H1 (cell line): Measurements from ENCODE around the gene FKBP6. TPM values are rescaled to one million over a fixed set of nuclear protein-coding genes. Genes with fewer than 3 reads are reported as not detected.

ENCODE experiments used
- CTCF ChIA-PET: fragments of 300-600 bp; sonication (Branson Sonifier 250); formaldehyde crosslinking; loops from one replicate; lab custom pipeline; 2021; ENCODE audit not compliant: partially characterized antibody; lab: Charles Lee
- POLR2A ChIA-PET: fragments of 300-600 bp; sonication (Branson Sonifier 250); formaldehyde crosslinking; loops from one replicate; lab custom pipeline; 2021; ENCODE audit warnings: inconsistent platforms; ENCODE audit not compliant: partially characterized antibody; lab: Charles Lee
- DNase-seq, 2 experiments: peaks; one replicate each; pipeline versions ENCODE4 v3.0.0 to v3.0.0-alpha.2; 2010 to 2022; ENCODE audit warnings: low spot score in 2 of 2, low read depth in 1 of 2, mixed read lengths in 1 of 2
- FAIRE-seq: peaks from 2 replicates; lab custom pipeline; 2011; peaks lifted over from hg19 to GRCh38; lab: Jason Lieb, UNC
- H2AFZ ChIP-seq: 2 replicates; pipeline ENCODE4 v1.8.1; 2012; ENCODE audit warnings: low read length, inconsistent platforms
- H2AK5ac ChIP-seq: 2 replicates; pipeline ENCODE4 v1.6.1; 2013; ENCODE audit warnings: low read depth, low read length
- H2BK120ac ChIP-seq: replicated peaks from 2 replicates; pipeline ENCODE3; 2013; ENCODE audit warnings: low read depth, low read length, inconsistent platforms
- H2BK12ac ChIP-seq: 2 replicates; pipeline ENCODE4 v1.6.1; 2013; ENCODE audit warnings: low read depth, low read length
- H2BK15ac ChIP-seq: 2 replicates; pipeline ENCODE4 v1.6.1; 2013; ENCODE audit warnings: low read length
- H2BK20ac ChIP-seq: 2 replicates; pipeline ENCODE4 v1.6.1; 2013; ENCODE audit warnings: low read length
- H2BK5ac ChIP-seq: 2 replicates; pipeline ENCODE4 v1.6.1; 2013; ENCODE audit warnings: low read depth, low read length
- H3K14ac ChIP-seq: 2 replicates; pipeline ENCODE4 v1.6.1; 2013; ENCODE audit warnings: inconsistent platforms; ENCODE audit not compliant: insufficient read length
- H3K18ac ChIP-seq: 2 replicates; pipeline ENCODE4 v1.6.1; 2013; ENCODE audit warnings: low read length; ENCODE audit errors: extremely low read depth
- H3K23ac ChIP-seq: 2 replicates; pipeline ENCODE4 v1.6.1; 2013; ENCODE audit warnings: inconsistent platforms; ENCODE audit not compliant: insufficient read length
- H3K23me2 ChIP-seq: 2 replicates; pipeline ENCODE4 v1.6.1; 2013; ENCODE audit warnings: low read depth, low read length
- H3K27ac ChIP-seq: 2 replicates; pipeline ENCODE4 v1.6.1; 2011; ENCODE audit warnings: low read depth, low read length, inconsistent platforms
- H3K27me3 ChIP-seq, 4 experiments: replicated peaks in 1 of 4; 1 replicate in 1 of 4; 2 replicates in 3 of 4; pipeline versions ENCODE4 v1.6.1 to v1.8.1; 2011 to 2013; ENCODE audit warnings: low read length in 3 of 4, mild to moderate bottlenecking in 3 of 4, inconsistent platforms in 2 of 4, mixed read lengths in 2 of 4, moderate library complexity in 1 of 4; ENCODE audit not compliant: control insufficient read depth in 3 of 4, insufficient read depth in 3 of 4; ENCODE audit errors: extremely low read depth in 1 of 4
- H3K36me3 ChIP-seq, 4 experiments: 2 replicates each; pipeline versions ENCODE4 v1.6.1 to v1.8.1; 2011 to 2013; ENCODE audit warnings: mild to moderate bottlenecking in 4 of 4, low read length in 3 of 4, moderate library complexity in 2 of 4, control low read depth in 1 of 4, inconsistent platforms in 1 of 4; ENCODE audit not compliant: insufficient read depth in 4 of 4, control insufficient read depth in 2 of 4
- H3K4ac ChIP-seq: replicated peaks from 2 replicates; pipeline ENCODE3; 2013; ENCODE audit warnings: low read length, low read depth, mixed read lengths, inconsistent platforms; ENCODE audit not compliant: insufficient read length
- H3K4me1 ChIP-seq, 4 experiments: replicated peaks in 1 of 4; 1 replicate in 1 of 4; 2 replicates in 3 of 4; pipeline versions ENCODE4 v1.6.1 to v1.8.1; 2011 to 2013; ENCODE audit warnings: low read length in 3 of 4, inconsistent platforms in 2 of 4, mixed read lengths in 1 of 4; ENCODE audit not compliant: insufficient read depth in 4 of 4, control insufficient read depth in 3 of 4
- H3K4me2 ChIP-seq, 2 experiments: 2 replicates each; pipeline versions ENCODE4 v1.6.1 to v1.8.1; 2011 to 2013; ENCODE audit warnings: low read depth in 2 of 2, low read length in 2 of 2, control low read depth in 1 of 2, inconsistent platforms in 1 of 2, mild to moderate bottlenecking in 1 of 2; ENCODE audit not compliant: insufficient read depth in 1 of 2
- H3K4me3 ChIP-seq, 4 experiments: fragments of 200-600, 300-600 bp in 1 of 4; sonication (generic), shearing (Covaris generic), sonication (Bioruptor Twin) in 1 of 4; 2 replicates each; pipeline versions ENCODE4 v1.5.1 to v1.8.1; 2011 to 2016; ENCODE audit warnings: low read length in 4 of 4, low read depth in 3 of 4, control low read depth in 2 of 4, inconsistent platforms in 2 of 4, mild to moderate bottlenecking in 2 of 4, mixed read lengths in 1 of 4, moderate library complexity in 1 of 4; ENCODE audit not compliant: insufficient read depth in 2 of 4; ENCODE audit errors: extremely low read depth in 1 of 4
- H3K56ac ChIP-seq: replicated peaks from 2 replicates; pipeline ENCODE3; 2013; ENCODE audit warnings: low read depth, mild to moderate bottlenecking, mixed read lengths, low read length, inconsistent platforms; ENCODE audit not compliant: insufficient read length
- H3K79me1 ChIP-seq: 2 replicates; pipeline ENCODE4 v1.6.1; 2013; ENCODE audit warnings: low read depth, low read length, control low read depth
- H3K79me2 ChIP-seq, 2 experiments: 2 replicates each; pipeline versions ENCODE4 v1.6.1 to v1.8.1; 2012 to 2013; ENCODE audit warnings: low read length in 2 of 2, mild to moderate bottlenecking in 2 of 2, inconsistent platforms in 1 of 2; ENCODE audit not compliant: insufficient read depth in 2 of 2, control insufficient read depth in 1 of 2
- H3K9ac ChIP-seq, 4 experiments: replicated peaks in 1 of 4; 1 replicate in 1 of 4; 2 replicates in 3 of 4; pipeline versions ENCODE4 v1.6.1 to v1.8.1; 2011 to 2013; ENCODE audit warnings: low read depth in 3 of 4, low read length in 3 of 4, control low read depth in 2 of 4, mild to moderate bottlenecking in 2 of 4, moderate library complexity in 2 of 4, inconsistent platforms in 1 of 4; ENCODE audit errors: extremely low read depth in 1 of 4
- H3K9me3 ChIP-seq, 2 experiments: 2 replicates each; pipeline versions ENCODE4 v1.6.1 to v1.8.1; 2012 to 2013; ENCODE audit warnings: mild to moderate bottlenecking in 2 of 2, moderate library complexity in 2 of 2, control low read depth in 1 of 2, inconsistent platforms in 1 of 2, low read depth in 1 of 2, low read length in 1 of 2, mixed read lengths in 1 of 2; ENCODE audit not compliant: insufficient read depth in 2 of 2
- H4K20me1 ChIP-seq, 2 experiments: replicated peaks in 1 of 2; 2 replicates each; pipeline versions ENCODE3 to v1.8.1; 2011 to 2013; ENCODE audit warnings: inconsistent platforms in 2 of 2, low read length in 2 of 2, mild to moderate bottlenecking in 1 of 2; ENCODE audit not compliant: insufficient read depth in 2 of 2, control insufficient read depth in 1 of 2
- H4K5ac ChIP-seq: 2 replicates; pipeline ENCODE4 v1.6.1; 2013; ENCODE audit warnings: low read length, low read depth, mixed read lengths, inconsistent platforms; ENCODE audit not compliant: insufficient read length
- H4K8ac ChIP-seq: 2 replicates; pipeline ENCODE4 v1.8.0; 2013; ENCODE audit warnings: mild to moderate bottlenecking, moderate library complexity, low read length, inconsistent platforms; ENCODE audit not compliant: insufficient read depth; ENCODE audit errors: extremely low read depth
- H4K91ac ChIP-seq: replicated peaks from 2 replicates; pipeline ENCODE3; 2013; ENCODE audit warnings: low read length, mixed read lengths, inconsistent platforms; ENCODE audit not compliant: insufficient read length
- CTBP2 ChIP-seq: IDR thresholded peaks from 2 replicates; pipeline ENCODE4 v1.7.0; 2011; ENCODE audit warnings: borderline replicate concordance, mild to moderate bottlenecking, moderate library complexity, mixed read lengths, low read length; ENCODE audit not compliant: insufficient read depth, insufficient read length
- JUND ChIP-seq: IDR thresholded peaks from 2 replicates; pipeline ENCODE4 v1.6.1; 2011; ENCODE audit warnings: mild to moderate bottlenecking, improper control_type of control experiment, low read length
- RNF2 ChIP-seq: fragments of 200-900, 300-1000 bp; sonication (generic); IDR thresholded peaks from 2 replicates; pipeline ENCODE4 v1.7.1; 2016; ENCODE audit warnings: borderline replicate concordance, low read depth, mild to moderate bottlenecking, antibody characterized with exemption, low read length; ENCODE audit not compliant: poor library complexity, severe bottlenecking; ENCODE audit errors: missing control alignments
- WGBS, 2 experiments: shearing (Covaris generic) in 1 of 2; methylation state at CpG; one replicate each; pipeline versions ENCODE4 v1.1.6 to v1.1.7; 2013 to 2015; ENCODE audit warnings: low lambda C conversion rate in 2 of 2, mixed read lengths in 2 of 2, inconsistent platforms in 1 of 2, low coverage in 1 of 2, missing lambda C conversion rate in 1 of 2; ENCODE audit not compliant: insufficient replicate concordance in 2 of 2, insufficient coverage in 1 of 2, insufficient read length in 1 of 2; ENCODE audit errors: extremely low coverage in 1 of 2, missing lambda C conversion rate in 1 of 2; 5-methylcytosine and 5-hydroxymethylcytosine counted together
- polyA plus RNA-seq, 7 experiments: library from polyadenylated mRNA; depleted of rRNA in 3 of 7; stranded (reverse) in 5 of 7; unstranded in 2 of 7; fragments of >200 nt in 5 of 7; fragments of 200-250 nt in 2 of 7; gene quantifications; 1 replicate in 5 of 7; 2 replicates in 1 of 7; 4 replicates in 1 of 7; pipeline versions ENCODE4 v1.2.1 to v1.2.3, GENCODE V29; 2011 to 2013; ENCODE audit warnings: missing spikeins in 2 of 7, mixed read lengths in 2 of 7
- total RNA-seq: library from RNA; stranded (reverse); fragmentation: NEBNext Ultra II Directional; extraction: Animal tissue kit (Norgen Biotek cat#: 25700); gene quantifications from 2 replicates; pipeline ENCODE4 v1.2.1, GENCODE V29; 2021
- TF ChIP-seq, protein P1 (sequence below), 3 experiments: IDR thresholded peaks; 1 replicate in 2 of 3; 2 replicates in 1 of 3; pipeline versions ENCODE4 v1.5.1 to v1.6.1; 2011; ENCODE audit warnings: low read length in 3 of 3, mild to moderate bottlenecking in 3 of 3, inconsistent platforms in 2 of 3, low read depth in 1 of 3, moderate library complexity in 1 of 3; ENCODE audit not compliant: insufficient read depth in 1 of 3; ENCODE audit errors: control extremely low read depth in 1 of 3
- TF ChIP-seq, protein P2 (sequence below): IDR thresholded peaks from 2 replicates; pipeline ENCODE4 v1.6.1; 2012; ENCODE audit warnings: inconsistent platforms
- TF ChIP-seq, protein P3 (sequence below): IDR thresholded peaks from 2 replicates; pipeline ENCODE4 v1.6.1; 2012; ENCODE audit warnings: low read length, inconsistent platforms

FKBP6 gene
- total and polyA plus RNA-seq, 2 of the 8 experiments (the other 6 are each of a cell fraction or from before 2014, with no cell fraction given), result 0.14 to 0.19 TPM

DNA sequence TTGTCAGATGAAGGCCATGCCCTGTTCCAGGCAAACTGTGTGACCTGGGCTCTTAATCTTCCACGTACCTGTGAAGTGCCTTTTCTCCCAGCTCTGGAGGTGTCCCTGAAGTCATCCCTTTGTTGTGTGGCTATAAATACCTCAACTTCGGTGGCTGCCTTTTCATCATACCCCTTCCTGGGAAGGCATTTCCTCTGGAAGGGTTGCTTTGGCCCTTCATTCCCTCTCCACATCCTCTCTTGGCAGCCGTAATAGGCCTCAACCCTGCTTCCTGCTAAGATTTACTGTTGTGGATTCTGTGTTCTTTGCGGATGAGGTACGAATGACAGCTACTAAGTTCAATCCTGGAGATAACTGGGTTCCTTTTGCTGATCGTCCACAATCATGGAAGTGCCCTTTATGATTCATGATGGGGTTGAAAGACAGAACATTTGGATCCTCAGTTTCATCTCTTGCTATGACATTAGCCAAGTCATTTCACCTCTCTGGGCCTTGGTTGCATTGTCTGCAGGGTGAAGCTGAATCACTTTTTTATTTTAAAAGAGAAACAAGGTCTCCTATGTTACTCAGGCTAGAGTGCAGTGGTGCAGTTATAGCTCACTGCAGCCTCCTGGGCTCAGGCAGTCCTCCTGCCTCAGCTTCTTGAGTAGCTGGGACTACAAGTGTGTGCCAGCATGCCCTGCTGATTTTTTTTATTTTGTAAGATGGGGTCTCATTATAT lies 23.6 kb downstream of the FKBP6 start:
- Histone ChIP-seq H2BK12ac (no peak overlapping the region), H3K79me2 (no peaks in the 10 kb centered on the region), H3K9ac (no peak overlapping the region), H3K4me1 (peaks cover 0 to 9% (median 0%) of the 10 kb centered on the region in 4 experiments; a peak in 3 of 7 replicates), H2BK15ac (no peak overlapping the region), H3K4ac (no peak overlapping the region), H3K56ac (no peak overlapping the region), H3K14ac (no peak overlapping the region), H2BK5ac (no peak overlapping the region), H3K79me1 (no peaks in the 10 kb centered on the region), H4K8ac (no peak overlapping the region), H4K91ac (no peak overlapping the region), H3K27ac (no peak overlapping the region), H3K36me3 (no peaks in the 10 kb centered on the region), H3K27me3 (no peaks in the 10 kb centered on the region), H2AFZ (peak overlapping the region; percentile 60), H3K23ac (no peak overlapping the region), H4K5ac (no peak overlapping the region), H2BK120ac (no peak overlapping the region), H4K20me1 (no peaks in the 10 kb centered on the region), H3K18ac (no peak overlapping the region), H3K9me3 (no peaks in the 10 kb centered on the region), H3K4me2 (no peak overlapping the region), H3K4me3 (no peak overlapping the region), H2AK5ac (no peak overlapping the region), H3K23me2 (no peaks in the 10 kb centered on the region), H2BK20ac (no peak overlapping the region)
- 69% methylated on average over 6 of the region's 6 CpGs; no CpG with 5 or more reads in 1 of the 2 experiments for WGBS, 2 experiments
- DNase-seq (no peak), FAIRE-seq (peak; percentile 50)
- CTCF ChIA-PET, result interaction anchor here (1.6 to 3.7 kb wide), 2 partner anchors 9 to 11 kb away, joined by 5 to 22 read pairs; no protein-coding TSS in a partner anchor
- POLR2A ChIA-PET, result interaction anchor here (0.6 to 0.8 kb wide), 3 partner anchors 85 to 944 kb away, joined by 3 read pairs; partner anchors contain the start of gene BAZ1B
- TF ChIP-seq, protein P1, sequence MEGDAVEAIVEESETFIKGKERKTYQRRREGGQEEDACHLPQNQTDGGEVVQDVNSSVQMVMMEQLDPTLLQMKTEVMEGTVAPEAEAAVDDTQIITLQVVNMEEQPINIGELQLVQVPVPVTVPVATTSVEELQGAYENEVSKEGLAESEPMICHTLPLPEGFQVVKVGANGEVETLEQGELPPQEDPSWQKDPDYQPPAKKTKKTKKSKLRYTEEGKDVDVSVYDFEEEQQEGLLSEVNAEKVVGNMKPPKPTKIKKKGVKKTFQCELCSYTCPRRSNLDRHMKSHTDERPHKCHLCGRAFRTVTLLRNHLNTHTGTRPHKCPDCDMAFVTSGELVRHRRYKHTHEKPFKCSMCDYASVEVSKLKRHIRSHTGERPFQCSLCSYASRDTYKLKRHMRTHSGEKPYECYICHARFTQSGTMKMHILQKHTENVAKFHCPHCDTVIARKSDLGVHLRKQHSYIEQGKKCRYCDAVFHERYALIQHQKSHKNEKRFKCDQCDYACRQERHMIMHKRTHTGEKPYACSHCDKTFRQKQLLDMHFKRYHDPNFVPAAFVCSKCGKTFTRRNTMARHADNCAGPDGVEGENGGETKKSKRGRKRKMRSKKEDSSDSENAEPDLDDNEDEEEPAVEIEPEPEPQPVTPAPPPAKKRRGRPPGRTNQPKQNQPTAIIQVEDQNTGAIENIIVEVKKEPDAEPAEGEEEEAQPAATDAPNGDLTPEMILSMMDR (IDR thresholded peaks at IDR 0.05; ENCODE audit: control extremely low read depth in 1 of 3, insufficient read depth in 1 of 3, low read depth in 1 of 3, low read length in 3 of 3), result no peak
- TF ChIP-seq, protein P2, sequence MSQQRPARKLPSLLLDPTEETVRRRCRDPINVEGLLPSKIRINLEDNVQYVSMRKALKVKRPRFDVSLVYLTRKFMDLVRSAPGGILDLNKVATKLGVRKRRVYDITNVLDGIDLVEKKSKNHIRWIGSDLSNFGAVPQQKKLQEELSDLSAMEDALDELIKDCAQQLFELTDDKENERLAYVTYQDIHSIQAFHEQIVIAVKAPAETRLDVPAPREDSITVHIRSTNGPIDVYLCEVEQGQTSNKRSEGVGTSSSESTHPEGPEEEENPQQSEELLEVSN, result no peak
- TF ChIP-seq, protein P3, sequence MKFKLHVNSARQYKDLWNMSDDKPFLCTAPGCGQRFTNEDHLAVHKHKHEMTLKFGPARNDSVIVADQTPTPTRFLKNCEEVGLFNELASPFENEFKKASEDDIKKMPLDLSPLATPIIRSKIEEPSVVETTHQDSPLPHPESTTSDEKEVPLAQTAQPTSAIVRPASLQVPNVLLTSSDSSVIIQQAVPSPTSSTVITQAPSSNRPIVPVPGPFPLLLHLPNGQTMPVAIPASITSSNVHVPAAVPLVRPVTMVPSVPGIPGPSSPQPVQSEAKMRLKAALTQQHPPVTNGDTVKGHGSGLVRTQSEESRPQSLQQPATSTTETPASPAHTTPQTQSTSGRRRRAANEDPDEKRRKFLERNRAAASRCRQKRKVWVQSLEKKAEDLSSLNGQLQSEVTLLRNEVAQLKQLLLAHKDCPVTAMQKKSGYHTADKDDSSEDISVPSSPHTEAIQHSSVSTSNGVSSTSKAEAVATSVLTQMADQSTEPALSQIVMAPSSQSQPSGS, result no peak
- TF ChIP-seq CTBP2 (no peak), RNF2 (no peak), JUND (no peak)
